HG03432 (cell line): ENCODE results near the gene TEX261.

Experiments
- ATAC-seq: cut with Tn5 transposase; IDR thresholded peaks from one replicate; pipeline ENCODE4 v1.9.1; 2021; ENCODE audit warnings: mild to moderate bottlenecking, moderate library complexity; ENCODE audit not compliant: unreplicated experiment

Gene TEX261

GRCh38 chr2:70959851-70960832, 34.5 kb downstream of the TEX261 start:
- ATAC-seq = no peak

GRCh38 chr2:70959271-70959761, 35.4 kb downstream of the TEX261 start:
- ATAC-seq = no peak

DNA sequence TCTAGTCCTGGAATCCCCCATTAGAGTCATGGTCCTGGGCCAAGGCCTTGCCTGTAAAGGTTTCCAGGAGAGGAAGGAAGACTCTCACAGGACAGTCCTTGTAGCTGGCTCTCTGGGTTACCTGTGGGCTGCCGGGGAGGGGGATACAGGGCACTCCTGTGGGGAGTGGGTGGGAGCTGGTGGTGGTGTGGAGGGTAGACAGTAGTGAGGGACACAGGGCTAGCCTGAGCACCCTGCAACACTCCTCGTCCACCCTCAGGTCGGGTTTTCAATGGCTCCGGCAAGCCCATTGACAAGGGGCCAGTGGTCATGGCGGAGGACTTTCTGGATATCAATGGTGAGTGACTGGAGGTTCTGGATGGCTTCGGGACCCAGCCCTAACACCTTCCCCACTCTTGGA, 35.9 kb downstream of the TEX261 start:
- ATAC-seq = no peak

DNA sequence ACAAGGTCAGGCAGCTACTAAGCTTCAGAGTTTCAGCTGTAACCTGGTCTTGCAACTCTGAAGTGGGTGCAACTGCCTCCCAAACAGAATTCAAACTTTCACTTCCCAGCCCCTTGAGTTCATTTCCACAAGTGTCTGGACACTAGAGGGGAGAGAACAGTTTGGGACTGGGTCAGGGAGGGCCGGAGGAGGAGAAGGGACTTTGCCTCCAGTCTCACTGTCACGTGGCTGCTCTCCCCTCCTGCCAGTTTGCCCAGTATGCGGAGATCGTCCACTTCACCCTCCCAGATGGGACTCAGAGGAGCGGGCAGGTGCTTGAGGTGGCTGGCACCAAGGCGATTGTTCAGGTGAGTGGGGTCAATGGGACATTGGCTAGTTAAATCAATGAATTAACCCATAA, 36.9 kb downstream of the TEX261 start:
- no peak for ATAC-seq

- ATAC-seq = no peak
Observed at GRCh38 chr2:70956141-70956540, 38.5 kb downstream of the TEX261 start.

DNA sequence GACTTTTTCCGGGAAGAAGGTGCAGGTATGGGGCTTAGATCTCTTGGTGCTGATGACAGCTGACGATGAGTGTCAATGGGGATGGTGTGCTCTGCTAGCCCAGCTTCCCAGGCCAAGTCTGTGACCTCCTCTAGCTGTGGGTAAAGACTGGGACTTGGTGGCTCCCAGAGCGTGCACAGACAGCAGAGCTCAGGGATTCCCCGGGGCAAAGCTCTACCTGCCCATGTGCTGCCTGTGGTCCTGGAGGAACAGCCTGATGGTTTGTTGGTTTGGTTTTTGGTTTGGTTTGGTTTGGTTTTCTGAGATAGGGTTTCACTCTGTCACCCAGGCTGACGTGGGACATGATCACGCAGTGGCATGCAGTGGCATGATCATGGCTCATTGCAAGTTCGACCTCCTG, 39.8 kb downstream of the TEX261 start:
- ATAC-seq = no peak

- ATAC-seq = no peak
Observed at GRCh38 chr2:70949086-70949485, 45.6 kb downstream of the TEX261 start.

DNA sequence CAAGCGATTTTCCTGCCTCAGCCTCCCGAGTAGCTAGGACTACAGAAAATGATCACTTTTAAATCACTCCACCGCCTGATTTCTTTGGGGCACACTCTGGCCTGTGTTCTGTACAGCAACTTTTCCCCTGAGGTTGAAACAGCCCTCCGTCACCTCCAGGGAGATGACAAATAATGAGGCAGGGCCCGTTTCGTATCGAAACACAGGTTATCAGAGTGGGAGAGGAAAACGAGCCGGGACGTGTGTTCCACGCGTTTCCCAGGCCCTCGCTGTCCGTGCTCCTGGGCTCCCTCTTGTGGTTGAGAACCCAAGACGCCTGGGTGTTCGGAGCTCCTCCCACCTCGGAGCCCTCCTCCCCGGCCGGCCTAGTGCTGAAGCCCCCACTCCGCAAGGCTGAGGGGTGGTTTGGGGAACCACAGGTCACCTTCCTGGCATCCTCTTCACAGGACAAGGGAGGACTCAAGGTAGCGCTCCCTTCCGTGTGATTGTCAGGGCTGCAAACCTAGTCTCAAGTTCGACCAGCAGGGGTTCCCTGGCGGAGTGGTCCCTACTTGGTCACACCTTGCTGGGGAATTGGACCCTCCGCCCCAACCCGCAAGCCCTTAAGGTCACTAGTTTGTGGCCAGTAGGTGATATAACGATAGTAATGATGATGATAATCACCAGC, 46.2 kb downstream of the TEX261 start:
- ATAC-seq = peak; percentile 91

DNA sequence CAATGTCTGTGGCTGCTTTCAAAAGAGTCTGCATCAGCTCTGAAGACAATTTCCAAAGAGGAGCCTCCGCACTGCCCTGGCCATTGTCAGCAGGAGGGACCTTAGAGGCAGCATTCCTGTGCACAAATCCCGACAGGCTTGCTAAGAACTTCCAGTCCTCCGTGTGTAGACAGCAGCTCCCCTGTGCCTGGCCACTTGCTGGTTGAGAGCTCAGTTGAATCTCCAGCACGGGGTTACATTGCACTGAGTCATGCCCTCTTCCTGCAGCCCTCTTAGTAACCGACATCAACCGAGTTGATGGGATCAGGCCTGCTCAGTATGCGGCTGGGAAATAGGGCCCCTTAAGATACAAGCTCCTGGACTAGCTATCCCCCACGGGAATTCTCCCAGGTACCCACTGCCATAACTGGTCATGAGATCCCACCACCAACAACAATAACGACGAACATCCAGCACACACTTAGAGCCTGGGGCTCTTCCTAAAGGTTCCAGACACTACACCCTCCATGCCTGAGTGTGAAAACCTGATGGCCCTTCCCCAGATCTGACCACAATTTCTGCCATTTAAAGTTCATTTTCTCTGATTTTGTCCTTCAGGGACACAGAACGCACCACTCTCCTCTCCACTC, 47.0 kb downstream of the TEX261 start:
- ATAC-seq = no peak

- ATAC-seq = no peak
Observed at GRCh38 chr2:70946832-70947442, 47.7 kb downstream of the TEX261 start.

- ATAC-seq = no peak
Observed at GRCh38 chr2:70944111-70944690, 50.5 kb downstream of the TEX261 start.

DNA sequence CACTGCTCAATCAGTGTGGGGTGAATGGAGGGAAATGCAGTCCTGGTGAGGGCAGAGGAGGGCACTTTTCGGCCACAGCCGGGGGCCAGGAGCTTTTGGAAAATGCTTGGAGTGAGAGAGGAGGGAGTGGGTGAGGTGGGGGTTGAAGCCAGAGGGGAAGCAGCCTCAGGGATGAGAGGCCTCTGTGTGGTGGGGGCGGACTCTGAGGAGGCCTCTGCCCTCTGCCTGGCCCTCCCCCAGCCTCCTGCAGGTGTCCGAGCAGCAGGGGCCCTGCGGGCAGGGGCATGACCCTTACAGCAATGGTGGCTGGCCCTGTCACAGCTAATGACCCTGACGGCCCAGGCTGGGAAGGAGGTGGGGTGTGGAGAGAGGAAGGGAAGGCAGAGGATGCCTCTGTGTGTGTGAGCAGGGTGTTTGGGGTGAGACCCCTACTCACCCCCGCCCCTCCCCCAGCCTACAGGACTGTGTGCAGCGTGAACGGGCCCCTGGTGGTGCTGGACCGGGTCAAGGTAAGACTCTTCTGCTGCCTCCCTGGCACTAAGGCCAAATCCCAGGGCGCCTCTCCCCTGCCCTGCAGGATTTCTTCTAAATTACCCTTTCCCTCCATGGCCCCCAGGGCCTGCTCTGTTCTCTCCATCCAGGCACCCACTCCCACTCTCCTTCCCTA, 51.3 kb downstream of the TEX261 start:
- ATAC-seq = no peak

DNA sequence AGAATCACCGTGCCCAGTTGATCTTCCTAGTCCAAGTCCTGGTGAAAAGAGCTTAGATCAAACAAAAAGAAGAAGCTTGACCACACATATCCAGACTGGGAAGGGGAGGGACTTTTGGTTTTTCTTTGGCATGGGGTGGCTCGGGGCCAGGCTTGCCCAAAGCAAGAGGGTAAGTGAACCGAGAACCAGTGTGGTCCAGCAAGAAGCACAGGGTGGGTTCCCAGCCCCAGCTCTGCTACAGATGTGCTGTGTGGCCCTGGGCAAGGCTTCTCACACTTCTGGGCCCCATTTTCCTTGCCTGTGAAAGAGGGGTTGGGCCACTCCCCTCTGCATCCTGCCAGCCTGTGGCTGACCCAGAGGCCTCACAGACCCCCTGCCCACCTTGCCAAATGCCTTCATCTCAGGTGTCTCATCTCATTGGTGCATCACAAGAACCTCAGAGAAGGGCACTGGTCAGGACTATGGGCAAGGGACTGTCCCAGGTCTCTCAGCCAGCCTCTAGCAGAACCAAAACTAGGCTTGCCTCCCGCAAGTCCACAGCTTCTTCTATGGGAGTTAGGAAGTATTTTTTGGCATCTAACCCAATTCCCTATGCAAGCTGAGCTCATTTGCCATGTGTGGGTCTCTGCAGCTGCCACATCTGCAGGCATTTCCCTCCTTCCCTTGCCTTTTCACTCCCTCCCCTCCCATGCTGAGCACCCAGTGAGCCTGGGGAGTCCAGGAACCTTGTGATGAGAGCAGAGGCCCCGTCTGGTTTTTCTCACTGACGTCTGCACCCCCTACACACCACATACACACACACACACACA, 52.1 kb downstream of the TEX261 start:
- ATAC-seq = no peak

DNA sequence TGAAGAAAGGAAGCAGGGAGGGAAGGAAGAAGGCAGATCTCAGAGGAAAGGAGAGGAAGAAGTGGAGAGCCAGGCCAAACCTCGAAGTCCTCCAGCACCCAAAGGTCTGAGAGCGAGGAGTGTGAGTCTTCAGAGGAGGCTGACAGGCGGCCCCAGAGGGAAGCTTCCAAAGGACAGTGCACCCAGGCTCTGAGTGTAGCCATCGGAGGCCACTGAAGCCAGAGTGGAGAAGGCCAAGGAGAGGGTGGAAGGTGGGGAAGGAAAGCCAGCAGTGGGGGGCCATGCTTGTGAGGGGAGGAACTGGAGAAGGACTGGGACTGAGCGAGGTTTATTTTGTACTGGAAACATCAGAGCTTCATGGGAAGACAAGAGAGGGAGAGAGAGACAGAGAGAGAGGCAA, 53.0 kb downstream of the TEX261 start:
- ATAC-seq = no peak

GRCh38 chr2:70941186-70941585, 53.5 kb downstream of the TEX261 start:
- no peak for ATAC-seq

DNA sequence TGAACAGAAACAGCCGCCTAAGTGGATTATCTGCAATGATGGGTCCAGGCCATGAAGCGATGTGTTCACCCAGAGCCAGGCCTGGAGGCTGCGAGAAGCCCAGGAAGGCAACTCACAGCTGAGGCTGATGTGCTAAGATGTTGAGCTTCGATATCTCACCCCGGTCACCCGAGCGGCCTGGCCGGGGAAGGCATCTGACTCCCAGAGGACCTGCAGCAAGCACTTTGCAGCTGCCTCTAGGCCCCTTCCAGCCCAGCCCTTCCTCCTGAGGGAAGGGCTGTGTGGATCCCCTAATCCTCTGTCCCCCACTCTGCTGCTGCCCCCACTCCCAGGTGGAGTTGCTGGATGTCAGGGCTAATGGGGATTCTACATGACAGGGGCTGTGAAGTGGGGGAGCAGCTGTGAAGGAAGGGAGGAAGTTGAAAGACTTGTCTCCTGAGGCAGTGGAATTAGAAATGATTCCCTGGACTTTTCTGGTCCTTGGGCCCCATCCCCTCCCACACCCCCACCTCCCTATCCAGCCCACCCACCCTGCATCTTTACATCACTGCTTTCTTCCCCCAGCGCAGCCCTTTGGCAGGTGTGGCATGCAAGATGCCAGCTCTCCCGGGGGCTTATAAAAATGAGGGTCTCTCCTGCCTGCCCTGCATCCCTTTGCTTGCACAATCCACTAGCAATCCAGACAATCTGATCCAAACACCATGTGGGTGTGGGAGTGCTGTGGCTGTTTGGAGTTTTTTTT, 54.7 kb downstream of the TEX261 start:
- no peak for ATAC-seq

DNA sequence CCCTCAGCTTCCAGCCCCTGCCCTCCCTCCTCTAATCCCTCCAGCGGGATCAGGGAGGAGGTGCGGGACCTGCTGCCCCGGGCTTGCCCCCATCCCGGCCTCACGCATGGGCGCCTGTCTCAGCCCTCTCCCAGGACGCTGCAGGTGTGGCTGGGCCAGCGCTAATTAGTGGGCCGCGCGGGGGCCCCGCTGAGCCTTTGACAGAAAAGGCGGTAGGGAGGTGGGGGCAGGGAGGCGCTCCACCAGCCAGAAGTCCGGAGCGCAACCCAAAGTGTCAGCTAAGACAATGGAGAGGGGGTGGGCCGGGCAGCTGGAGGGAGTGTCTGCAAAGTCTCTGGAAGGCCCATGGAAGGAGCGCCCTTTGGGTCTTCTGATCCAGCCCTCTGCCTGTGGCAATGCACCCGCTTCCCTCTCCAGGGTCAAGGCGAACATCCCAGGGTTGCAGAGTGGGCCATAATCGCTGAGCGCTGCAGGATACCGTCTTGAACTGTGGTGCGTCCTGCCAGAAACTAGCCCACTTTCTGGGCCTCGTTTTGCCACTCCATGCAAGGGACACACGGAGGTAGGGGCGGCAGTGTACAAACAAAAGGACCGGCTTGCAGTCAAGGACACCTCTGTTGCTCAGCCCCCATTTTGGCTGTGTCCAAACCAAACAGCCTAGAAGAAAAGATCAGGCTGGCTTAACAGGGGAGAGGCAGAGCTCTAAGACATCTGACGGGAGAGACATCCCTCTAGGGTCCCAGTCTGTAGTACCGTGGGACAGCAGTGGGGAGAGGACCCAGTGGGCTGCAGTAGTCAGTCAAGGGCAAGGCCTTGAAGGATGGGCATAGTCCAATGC, 55.5 kb downstream of the TEX261 start:
- no peak for ATAC-seq

GRCh38 chr2:70938586-70938950, 56.1 kb downstream of the TEX261 start:
- no peak for ATAC-seq
